Skeletal muscle satellite cell (primary cell): ENCODE data around the gene C11orf21.
A peak's percentile ranks its signal among the peaks of the same experiment; 100 is the strongest.

Experiments
- H3K27me3 ChIP-seq: 2 replicates; pipeline ENCODE4 v1.7.0; 2013; ENCODE audit warnings: low read length; ENCODE audit not compliant: control insufficient read depth, insufficient read depth
- H3K36me3 ChIP-seq: 2 replicates; pipeline ENCODE4 v1.7.0; 2013; ENCODE audit warnings: mild to moderate bottlenecking, control low read depth, low read length; ENCODE audit not compliant: insufficient read depth
- H3K4me1 ChIP-seq: 2 replicates; pipeline ENCODE4 v1.7.0; 2013; ENCODE audit warnings: low read length; ENCODE audit not compliant: control insufficient read depth, insufficient read depth
- H3K4me2 ChIP-seq: 2 replicates; pipeline ENCODE4 v1.7.0; 2013; ENCODE audit warnings: mild to moderate bottlenecking, low read length
- H3K4me3 ChIP-seq: 2 replicates; pipeline ENCODE4 v1.7.0; 2013; ENCODE audit warnings: low read length
- H3K9ac ChIP-seq: 2 replicates; pipeline ENCODE4 v1.7.0; 2013; ENCODE audit warnings: mild to moderate bottlenecking, low read depth, low read length, moderate library complexity
- H3K9me3 ChIP-seq: replicated peaks from 2 replicates; pipeline ENCODE4 v1.7.0; 2013; ENCODE audit warnings: mild to moderate bottlenecking, control low read depth, low read length

Gene C11orf21

DNA sequence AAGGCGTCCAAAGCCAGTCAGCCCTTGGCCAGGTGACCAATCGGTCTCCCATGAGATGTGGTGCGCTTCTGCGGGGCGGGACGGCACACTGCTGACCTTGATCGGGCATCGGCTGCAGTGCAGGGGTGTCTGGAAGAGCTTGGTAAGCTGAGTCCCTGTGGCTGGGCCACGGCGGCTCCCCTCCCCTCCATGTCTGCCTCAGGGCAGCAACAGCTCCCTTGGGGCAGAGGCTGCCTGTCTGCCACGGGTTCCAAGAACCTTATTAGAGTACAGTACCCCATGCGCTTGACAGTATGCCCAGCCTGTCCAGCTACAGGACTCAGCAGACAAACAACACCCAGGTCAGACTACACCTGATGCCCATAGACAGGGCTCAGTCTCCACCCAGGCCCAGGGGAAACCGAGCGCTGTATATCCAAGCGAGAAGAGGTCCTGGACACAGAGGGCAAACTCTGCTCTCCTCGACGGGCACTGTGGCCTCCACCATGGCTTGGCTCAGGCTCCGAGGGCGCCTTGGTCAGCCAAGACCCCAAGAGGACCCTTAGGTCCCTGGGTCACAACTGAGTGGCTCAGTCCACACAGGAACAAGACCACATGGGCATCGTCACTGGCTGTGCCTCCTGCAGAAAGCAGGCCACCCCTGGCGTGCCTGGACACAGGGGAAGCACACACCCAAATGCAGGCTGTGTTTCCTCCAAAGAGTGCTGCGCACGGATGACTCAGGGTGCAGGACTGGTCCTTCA is 19.0 kb upstream of the C11orf21 start:
- H3K4me1 ChIP-seq = no peaks in the 10 kb centered on the region
- H3K4me2 ChIP-seq = no peak overlapping the region
- no peaks in the 10 kb centered on the region for H3K9me3 ChIP-seq
- peaks cover 18% of the 10 kb centered on the region for H3K27me3 ChIP-seq
- H3K4me3 ChIP-seq = no peak overlapping the region
- H3K36me3 ChIP-seq = no peaks in the 10 kb centered on the region
- no peak overlapping the region for H3K9ac ChIP-seq

DNA sequence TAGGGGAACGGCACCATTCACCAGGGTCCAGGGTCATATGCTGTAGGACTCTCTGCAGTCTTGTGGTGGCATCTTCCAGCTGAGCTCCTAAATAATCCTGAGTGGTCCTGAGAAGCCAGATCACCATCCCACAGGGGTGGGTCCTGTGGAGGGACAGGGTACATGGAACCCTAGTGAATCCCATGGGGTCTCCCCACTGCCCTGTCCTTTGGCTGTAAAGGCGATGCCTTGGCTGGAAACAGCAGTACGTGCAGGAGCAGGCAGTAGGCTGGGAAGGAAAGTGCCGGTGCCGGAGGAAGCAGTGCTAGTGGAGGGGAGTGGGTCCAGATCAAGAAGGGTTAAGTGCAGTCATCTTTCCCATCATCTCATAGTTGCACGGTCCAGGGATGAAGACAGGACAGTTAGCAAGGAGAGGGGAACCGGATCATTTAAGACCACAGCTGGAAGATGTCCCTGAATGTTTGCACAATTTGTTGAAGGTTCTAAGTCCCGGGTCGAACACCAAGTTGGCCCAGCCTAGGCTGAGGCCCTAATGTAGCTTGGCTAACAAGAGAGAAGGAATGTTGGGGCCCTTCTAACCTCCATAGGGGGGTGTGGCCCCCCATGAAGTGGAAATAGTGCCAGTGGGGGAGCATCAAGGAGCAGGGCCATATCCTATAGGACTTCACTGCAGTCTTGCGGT is 18.2 kb upstream of the C11orf21 start:
- Histone ChIP-seq H3K4me1 (peaks cover 3% of the 10 kb centered on the region), H3K4me3 (no peak overlapping the region), H3K9ac (no peak overlapping the region), H3K36me3 (no peaks in the 10 kb centered on the region), H3K27me3 (peaks cover 18% of the 10 kb centered on the region), H3K9me3 (no peaks in the 10 kb centered on the region), H3K4me2 (no peak overlapping the region)

- Histone ChIP-seq H3K4me1 (peaks cover 8% of the 10 kb centered on the region), H3K9me3 (no peaks in the 10 kb centered on the region), H3K4me3 (no peak overlapping the region), H3K9ac (no peak overlapping the region), H3K36me3 (no peaks in the 10 kb centered on the region), H3K27me3 (peaks cover 18% of the 10 kb centered on the region), H3K4me2 (no peak overlapping the region)
Observed at GRCh38 chr11:2318707-2319106, 17.0 kb upstream of the C11orf21 start.

DNA sequence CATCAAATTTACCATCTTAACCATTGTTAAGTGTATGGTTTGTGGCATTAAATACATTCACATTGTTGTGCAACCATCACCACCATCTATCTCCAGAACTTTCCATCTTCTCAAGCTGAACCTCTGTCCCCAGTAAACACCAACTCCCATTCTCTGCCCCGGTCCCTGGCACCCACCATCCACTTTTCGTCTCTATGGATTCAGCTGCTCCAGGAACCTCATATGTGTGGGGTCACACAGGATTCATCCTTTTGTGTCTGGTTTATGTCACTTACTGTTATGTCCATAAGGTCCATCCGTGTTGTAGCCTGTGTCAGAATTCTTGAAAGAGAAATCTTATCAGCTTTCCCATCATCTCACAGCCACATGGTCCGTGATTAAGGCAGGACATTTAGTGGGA is 16.4 kb upstream of the C11orf21 start:
- H3K4me1 ChIP-seq = peaks cover 8% of the 10 kb centered on the region
- no peaks in the 10 kb centered on the region for H3K9me3 ChIP-seq
- no peak overlapping the region for H3K4me3 ChIP-seq

DNA sequence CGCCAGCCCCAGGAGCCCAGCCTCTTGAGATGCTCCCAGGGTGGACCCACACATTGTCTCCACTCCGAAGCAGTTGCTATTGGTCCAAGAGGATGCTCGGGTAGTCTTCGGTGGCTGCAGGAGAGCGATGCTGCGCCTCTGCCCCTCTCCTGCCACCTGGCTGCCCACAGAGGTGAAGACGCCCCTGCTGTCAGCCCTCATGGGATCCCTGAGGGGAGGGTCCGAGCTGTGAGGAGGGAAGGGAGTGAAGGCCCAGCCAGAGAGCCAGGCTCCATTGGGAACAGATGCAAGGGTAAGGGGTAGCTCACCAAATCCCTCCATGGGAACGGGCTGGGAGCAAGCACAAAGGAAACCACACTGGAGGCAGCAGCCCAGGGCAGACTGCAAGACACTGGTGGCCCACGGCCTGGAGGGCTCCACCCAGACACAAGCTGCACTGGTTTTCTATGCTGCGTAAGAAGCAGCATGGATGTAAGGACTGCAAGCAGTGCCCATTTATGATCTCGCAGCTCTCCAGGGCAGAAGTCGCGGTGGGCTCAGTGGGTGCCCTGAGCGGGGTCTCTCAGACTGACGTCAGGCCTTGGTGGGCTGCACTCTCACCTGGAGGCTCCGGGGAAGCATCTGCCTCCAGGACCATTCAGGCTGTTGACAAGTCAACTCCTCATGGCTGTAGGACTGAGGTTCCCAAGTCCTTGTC is 15.8 kb upstream of the C11orf21 start:
- Histone ChIP-seq H3K4me2 (no peak overlapping the region), H3K27me3 (peaks cover 18% of the 10 kb centered on the region), H3K9me3 (no peaks in the 10 kb centered on the region), H3K36me3 (no peaks in the 10 kb centered on the region), H3K4me3 (no peak overlapping the region), H3K4me1 (peaks cover 13% of the 10 kb centered on the region), H3K9ac (no peak overlapping the region)

More for the DNA sequence above, 16.4 kb upstream of the C11orf21 start:
- Histone ChIP-seq H3K36me3 (no peaks in the 10 kb centered on the region), H3K27me3 (peaks cover 18% of the 10 kb centered on the region), H3K4me2 (no peak overlapping the region), H3K9ac (no peak overlapping the region)

DNA sequence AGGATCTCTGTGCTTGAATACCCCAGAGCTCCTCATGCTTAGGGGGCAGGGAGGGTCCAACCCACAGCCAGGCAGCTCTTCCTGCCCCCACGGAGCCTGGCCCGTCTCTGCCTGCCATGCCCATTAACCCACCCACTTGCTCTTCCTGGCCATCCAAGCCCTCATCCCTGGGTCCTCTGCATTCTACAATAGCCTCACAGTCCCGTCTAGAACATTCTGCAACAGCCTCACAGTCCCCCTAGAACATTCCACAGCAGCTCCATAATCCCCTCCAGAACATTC is 15.2 kb upstream of the C11orf21 start:
- peaks cover 19% of the 10 kb centered on the region for H3K4me1 ChIP-seq
- no peak overlapping the region for H3K9ac ChIP-seq
- H3K27me3 ChIP-seq = peaks cover 18% of the 10 kb centered on the region
- no peaks in the 10 kb centered on the region for H3K36me3 ChIP-seq
- no peaks in the 10 kb centered on the region for H3K9me3 ChIP-seq
- no peak overlapping the region for H3K4me2 ChIP-seq
- H3K4me3 ChIP-seq = no peak overlapping the region

GRCh38 chr11:2316169-2316962 is 14.6 kb upstream of the C11orf21 start:
- peaks cover 15% of the 10 kb centered on the region for H3K27me3 ChIP-seq
- H3K9ac ChIP-seq = no peak overlapping the region
- no peak overlapping the region for H3K4me3 ChIP-seq
- no peaks in the 10 kb centered on the region for H3K9me3 ChIP-seq
- H3K36me3 ChIP-seq = no peaks in the 10 kb centered on the region
- peaks cover 20% of the 10 kb centered on the region for H3K4me1 ChIP-seq
- no peak overlapping the region for H3K4me2 ChIP-seq

GRCh38 chr11:2315395-2316168 is 13.9 kb upstream of the C11orf21 start:
- Histone ChIP-seq H3K4me3 (no peak overlapping the region), H3K27me3 (peaks cover 8% of the 10 kb centered on the region), H3K4me2 (peak overlapping the region; percentile 6), H3K9ac (peak overlapping the region; percentile 8), H3K4me1 (peaks cover 20% of the 10 kb centered on the region), H3K9me3 (no peaks in the 10 kb centered on the region), H3K36me3 (no peaks in the 10 kb centered on the region)

DNA sequence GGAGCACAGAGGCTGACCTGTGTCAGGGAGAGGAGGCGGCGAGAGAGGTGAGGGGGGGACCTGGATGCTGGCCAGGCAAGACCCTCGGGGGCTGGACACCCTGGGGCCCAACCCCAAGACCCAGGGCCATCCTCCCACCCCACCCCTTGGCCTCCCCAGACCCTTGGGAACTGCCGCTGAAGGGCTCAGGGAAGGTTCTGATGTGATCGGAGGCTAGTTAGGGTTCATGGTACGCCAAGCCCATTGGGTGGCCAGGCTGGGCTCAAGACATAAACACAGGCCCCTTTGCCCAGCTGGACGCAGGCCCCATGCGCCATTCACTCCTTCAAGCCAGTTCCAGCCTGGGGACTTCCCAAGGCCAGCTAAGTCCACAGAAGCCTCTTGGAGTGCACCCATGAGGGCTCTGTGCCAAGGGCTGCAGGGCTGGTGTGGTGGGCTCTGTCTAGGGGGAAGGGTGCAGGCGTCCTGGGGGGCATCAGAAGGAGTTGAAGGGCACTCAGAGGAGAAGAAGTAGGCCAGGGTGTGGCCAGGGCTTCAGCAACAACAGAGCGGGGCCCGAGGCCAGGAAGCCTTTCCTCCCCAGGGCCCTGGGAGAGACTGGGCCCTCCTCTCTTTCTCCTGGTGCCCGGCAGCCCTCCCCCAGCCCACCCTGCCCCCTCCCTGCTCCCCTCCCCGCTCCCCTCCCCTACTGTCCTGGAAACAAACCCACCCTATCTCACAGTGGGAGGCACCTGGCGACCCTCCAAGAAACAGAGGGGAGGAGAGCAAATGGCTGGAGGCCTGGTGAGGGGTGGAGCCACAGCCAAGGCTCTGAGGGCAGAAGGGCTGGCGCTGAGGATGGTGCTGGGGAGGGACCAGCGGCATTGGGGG is 13.0 kb upstream of the C11orf21 start:
- Histone ChIP-seq H3K36me3 (no peaks in the 10 kb centered on the region), H3K4me3 (no peak overlapping the region), H3K27me3 (peaks cover 8% of the 10 kb centered on the region), H3K4me1 (peaks cover 20% of the 10 kb centered on the region), H3K9ac (peak overlapping the region; percentile 8), H3K4me2 (peak overlapping the region; percentile 6), H3K9me3 (no peaks in the 10 kb centered on the region)

GRCh38 chr11:2314136-2314524 is 12.4 kb upstream of the C11orf21 start:
- no peak overlapping the region for H3K4me3 ChIP-seq
- no peaks in the 10 kb centered on the region for H3K9me3 ChIP-seq
- peaks cover 20% of the 10 kb centered on the region for H3K4me1 ChIP-seq
- H3K27me3 ChIP-seq = peaks cover 8% of the 10 kb centered on the region
- H3K4me2 ChIP-seq = no peak overlapping the region
- H3K9ac ChIP-seq = no peak overlapping the region
- H3K36me3 ChIP-seq = no peaks in the 10 kb centered on the region
